GM21526 (cell line): ENCODE results near the gene C9orf85.
A peak's percentile ranks its signal among the peaks of the same experiment; 100 is the strongest.
"Not testable (repeated sequence)": the region's sequence is repeated elsewhere in the genome, so short reads cannot be mapped to it uniquely, and the experiment has no call there.

ENCODE experiments used
- ATAC-seq: cut with Tn5 transposase; IDR thresholded peaks from one replicate; pipeline ENCODE4 v1.9.1; 2021; ENCODE audit warnings: moderate library complexity; ENCODE audit not compliant: unreplicated experiment, low FRiP score

Gene C9orf85, protein sequence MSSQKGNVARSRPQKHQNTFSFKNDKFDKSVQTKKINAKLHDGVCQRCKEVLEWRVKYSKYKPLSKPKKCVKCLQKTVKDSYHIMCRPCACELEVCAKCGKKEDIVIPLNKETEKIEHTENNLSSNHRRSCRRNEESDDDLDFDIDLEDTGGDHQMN

DNA sequence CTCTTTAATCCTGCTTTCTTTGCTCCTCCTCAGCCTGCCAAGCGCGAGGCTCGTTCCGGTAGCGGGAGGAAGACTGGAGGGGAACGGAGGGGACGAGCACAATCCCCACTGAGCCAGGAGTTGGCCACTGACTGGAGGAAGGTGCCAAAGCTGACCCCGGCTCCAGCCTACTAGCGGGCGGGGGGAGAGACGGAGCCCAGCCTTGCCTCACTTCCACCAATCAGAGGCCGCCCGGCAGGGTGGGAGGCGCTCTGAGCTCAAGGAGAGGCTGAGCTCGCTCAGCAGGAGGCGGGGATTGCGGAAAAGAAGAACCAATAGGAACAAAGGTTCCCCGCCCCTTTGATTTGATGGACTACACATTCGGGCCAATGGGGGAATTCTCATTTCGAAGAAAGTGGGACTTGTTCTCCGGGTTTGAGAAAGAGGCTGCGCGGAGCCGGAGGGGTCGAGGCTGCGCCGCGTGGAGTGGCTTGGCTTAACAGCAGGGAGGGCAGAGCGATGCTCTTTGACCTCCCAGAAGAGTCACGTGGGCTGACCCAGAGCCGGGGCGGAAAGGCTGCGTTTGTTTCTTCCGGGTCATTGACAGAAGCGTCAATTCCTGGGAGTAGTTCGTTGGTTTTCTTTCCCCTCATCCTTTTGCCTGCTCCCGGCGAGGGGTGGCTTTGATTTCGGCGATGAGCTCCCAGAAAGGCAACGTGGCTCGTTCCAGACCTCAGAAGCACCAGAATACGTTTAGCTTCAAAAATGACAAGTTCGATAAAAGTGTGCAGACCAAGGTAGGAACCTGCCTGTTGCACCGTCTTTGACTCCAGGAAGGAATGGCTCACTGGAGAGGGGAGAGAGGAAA lies at the start of gene C9orf85, which contains the start of gene ABHD17B:
C9orf85 (plus strand) TSS at position 579 of the 847 bp plus-strand sequence; CDS start at position 675, 96 bp downstream.
ABHD17B (minus strand) TSS at position 133 of the 847 bp plus-strand sequence. CDS start 36,113 bp downstream, outside the sequence.
- ATAC-seq = peak; percentile 92

GRCh38 chr9:71863631-71864030 lies 47.8 kb upstream of the C9orf85 start:
- ATAC-seq = no peak

- ATAC-seq = no peak
Measured at GRCh38 chr9:71875345-71875744, 36.1 kb upstream of the C9orf85 start.

GRCh38 chr9:71876106-71876505 lies 35.3 kb upstream of the C9orf85 start:
- ATAC-seq = no peak

GRCh38 chr9:71876829-71877228 lies 34.6 kb upstream of the C9orf85 start:
- no peak for ATAC-seq

DNA sequence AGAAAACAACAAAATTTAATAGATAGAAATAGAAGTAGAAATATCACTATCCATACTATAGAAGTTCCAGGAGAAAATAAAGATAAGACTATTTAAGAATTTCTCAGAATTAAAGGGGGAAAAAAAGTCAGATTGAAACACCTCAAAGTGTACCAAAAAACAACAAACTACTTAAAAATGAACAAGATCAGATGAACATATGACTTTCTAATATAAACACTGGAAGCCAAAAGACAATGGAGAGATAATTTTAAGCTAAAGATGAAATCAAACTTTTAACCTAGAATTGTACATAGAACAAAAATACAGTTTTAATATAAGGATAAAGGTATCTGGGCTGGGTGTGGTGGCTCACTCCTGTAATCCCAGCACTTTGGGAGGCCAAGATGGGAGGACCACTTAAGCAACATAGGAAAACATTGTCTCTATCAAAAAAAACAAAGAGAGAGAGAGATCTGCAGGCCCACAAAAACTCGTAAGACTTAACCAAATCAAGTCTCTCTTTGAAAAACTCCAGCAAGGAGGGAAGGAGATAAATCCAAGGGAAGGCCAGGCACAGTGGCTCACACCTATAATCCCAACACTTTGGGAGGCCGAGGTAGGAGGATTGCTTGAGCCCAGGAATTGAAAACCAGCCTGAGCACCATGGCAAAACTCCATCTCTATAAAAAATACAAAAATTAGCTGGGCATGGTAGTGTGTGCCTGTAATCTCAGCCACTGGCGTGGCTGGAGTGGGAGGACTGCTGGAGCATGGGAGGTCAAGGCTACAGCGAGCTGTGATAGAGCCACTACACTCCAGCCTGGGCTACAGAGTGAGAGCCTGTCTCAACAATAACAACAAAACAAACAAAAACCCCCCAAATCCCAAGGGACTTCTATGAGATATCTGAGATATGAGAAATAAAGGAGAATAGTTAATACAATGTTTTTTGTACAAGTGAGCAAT lies 32.8 kb upstream of the C9orf85 start:
- ATAC-seq = no peak

- no peak for ATAC-seq
Measured at GRCh38 chr9:71879644-71880174, 31.7 kb upstream of the C9orf85 start.

GRCh38 chr9:71884005-71884404 lies 27.4 kb upstream of the C9orf85 start:
- no peak for ATAC-seq

DNA sequence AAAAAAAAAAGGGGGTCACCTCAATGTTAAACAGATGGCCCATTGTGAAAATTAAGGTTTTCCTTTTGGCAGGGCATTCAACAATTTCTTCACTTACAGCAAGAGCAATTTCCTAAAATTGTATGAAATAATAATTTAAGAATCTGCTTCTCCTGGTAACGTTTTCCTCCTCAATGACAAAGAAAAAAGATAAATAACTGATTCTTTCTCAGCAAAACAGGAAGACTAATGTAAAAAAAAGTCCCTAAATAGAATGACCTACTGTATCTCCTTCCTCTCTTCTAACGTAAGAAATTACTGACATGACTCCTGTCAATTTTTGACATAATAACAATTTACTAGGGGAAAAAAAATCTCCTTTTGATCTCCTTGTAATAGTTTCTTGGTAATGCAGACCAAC lies 26.0 kb upstream of the C9orf85 start:
- no peak for ATAC-seq

GRCh38 chr9:71886015-71886414 lies 25.4 kb upstream of the C9orf85 start:
- no peak for ATAC-seq

GRCh38 chr9:71886541-71886940 lies 24.9 kb upstream of the C9orf85 start:
- no peak for ATAC-seq

DNA sequence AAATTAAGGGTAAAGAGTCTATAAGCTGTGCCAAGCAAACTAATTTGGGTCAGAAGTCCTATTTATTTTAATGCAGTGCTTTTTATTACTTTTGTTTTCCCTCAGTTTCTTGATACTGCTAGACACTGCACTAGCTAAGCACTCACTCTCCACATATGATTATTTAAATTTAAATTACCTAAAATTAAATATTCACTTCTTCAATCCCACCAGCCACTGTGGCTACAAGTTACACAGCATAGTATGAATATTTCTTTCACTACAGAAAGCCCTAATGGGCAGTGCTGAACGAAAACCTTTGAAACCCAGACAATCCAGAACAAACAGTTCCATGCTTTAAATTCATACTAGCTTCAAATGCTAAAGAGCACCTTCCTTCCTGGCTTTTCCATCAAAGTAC lies 24.1 kb upstream of the C9orf85 start:
- ATAC-seq = no peak

DNA sequence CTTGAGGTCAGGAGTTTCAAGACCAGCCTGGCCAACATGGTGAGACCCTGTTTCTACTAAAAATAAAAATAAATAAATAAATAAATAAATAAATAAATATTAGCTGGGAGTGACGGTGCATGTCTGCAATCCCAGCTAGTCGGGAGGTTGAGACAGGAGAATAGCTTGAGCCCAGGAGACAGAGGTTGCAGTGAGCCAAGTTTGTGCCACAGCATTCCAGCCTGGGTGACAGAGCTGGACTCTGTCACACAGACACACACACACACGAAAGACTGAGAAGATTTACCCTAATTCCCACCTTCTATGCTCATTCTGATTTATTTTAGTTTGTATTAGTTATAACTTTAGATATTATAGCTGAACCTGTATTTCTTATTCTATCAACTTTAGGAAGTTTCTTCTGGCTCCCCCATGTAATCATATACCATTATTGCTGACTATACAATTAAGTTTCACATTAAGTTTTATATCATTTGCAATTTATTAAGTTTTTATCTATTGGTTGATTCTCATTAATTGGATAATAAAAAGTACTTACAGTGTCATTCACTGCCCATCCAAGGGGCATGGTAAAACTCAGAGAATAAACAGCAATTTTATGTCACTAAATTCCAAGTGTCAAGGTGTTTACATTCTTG lies 21.3 kb upstream of the C9orf85 start:
- ATAC-seq = no peak

DNA sequence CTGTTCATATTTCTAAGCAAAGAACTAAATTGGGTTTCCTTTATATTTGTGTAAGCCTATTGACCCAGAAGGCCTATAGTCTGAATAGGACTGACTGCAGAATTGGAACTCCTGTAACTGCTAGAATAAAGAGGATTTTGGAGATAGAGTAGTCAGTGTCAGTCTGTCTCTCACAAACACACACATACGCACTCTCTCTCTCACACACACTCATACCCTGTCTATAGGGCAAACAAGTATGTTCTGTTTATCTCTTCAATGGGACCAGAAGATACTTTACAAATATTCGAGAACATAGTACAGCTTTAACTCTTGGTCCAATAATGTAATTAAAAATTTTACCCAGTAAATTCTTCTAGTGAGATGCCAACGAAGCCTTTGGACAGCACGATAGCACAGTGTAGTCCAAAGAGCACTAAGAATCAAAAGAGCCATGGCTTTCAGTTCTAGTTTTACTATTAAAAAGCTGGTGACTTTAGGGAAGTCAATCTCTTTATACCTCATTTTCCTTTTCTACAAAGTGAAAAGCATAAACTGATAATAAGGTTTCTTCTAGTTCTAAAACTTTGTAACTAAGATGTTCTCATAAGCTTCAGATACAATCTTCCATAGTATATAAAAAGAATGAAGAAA lies 19.8 kb upstream of the C9orf85 start:
- no peak for ATAC-seq

- no peak for ATAC-seq
Measured at GRCh38 chr9:71895117-71895516, 16.3 kb upstream of the C9orf85 start.

DNA sequence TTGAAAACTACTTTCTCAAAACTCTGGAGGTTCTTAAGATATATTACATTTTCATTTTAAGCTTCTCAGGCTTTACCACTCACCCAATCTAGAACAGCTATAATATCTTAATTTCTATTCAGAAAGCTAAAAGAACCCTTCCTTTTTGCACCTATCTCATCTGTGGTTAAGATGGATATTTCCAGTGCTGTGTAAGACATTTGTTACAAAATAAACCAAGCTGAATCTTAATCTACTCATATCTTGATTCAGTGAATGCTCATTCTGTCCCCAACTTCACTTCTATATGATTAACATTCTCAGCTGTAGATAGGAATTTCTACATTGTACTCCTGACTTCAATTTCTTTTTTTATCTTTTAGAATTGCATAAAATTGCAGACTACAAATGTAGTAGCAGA lies 15.5 kb upstream of the C9orf85 start:
- no peak for ATAC-seq

GRCh38 chr9:71896761-71897160 lies 14.7 kb upstream of the C9orf85 start:
- no peak for ATAC-seq

DNA sequence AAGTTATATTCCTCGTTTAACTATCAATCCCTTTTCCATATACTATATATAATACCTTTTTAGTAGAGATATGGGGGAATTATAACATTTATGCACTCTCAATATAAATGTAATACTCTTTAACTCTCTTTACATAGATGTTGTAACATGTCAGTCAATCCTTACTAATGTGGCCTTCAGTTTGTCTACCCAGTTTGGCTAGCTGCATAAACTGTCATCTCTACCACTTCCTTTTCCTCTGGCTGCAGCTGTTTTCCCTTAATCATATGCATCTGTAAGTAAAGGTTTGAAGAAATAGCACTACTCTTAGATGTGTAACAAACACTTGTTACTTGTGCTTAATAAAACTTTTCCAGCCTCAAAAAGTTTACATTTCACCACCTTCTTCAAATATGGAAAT lies 13.9 kb upstream of the C9orf85 start:
- no peak for ATAC-seq

DNA sequence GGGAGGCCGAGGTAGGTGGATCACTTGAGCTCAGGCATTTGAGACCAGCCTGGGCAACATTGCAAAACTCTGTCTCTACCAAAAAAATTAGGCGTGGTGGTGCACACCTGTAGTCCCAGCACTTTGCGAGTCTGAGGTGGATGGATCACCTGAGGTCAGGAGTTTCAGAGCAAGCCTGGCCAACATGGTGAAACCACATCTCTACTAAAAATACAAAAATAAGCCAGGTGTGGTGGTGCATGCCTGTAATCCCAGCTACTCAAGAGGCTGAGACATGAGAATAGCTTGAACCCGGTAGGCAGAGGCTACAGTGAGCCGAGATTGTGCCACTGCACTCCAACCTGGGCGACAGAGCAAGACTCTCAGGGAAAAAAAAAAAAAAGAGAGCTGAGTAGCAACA lies 12.7 kb upstream of the C9orf85 start:
- not testable (repeated sequence) for ATAC-seq
